ENCODE measurements around the gene CITED4. TPM values are rescaled to one million over a fixed set of nuclear protein-coding genes. Genes with fewer than 3 reads are reported as not detected.

CITED4 gene
- polyA plus RNA-seq, 1 donor from 2014 or later = 2.6 TPM

DNA sequence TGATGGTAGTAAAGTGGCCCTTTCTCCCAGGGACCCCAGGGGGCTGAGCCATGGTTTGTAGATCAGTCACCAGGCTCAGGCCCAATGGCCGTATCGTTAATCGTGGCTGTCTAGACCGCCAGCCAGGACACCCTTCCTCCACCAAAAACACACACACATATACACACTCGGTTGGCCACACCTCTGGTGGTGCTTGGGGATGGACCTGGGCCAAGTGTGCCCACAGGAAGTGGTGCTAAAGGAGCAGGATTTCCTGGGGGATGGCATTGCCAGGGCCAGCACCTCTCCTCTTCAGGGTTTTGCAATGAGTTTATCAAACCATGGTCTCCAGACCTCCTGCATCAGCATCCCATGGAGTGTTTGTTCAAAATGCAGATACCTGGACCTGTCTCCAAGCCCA is 36.2 kb downstream of the CITED4 start:
- Histone ChIP-seq H3F3A (ENCODE audit: insufficient read depth, low read length, poor library complexity, severe bottlenecking) (no peaks in the 10 kb centered on the region), H3K36me3 (ENCODE audit: insufficient read depth, low read length) (no peaks in the 10 kb centered on the region), H3K79me2 (replicated peaks; ENCODE audit: insufficient read depth, low read length) (no peaks in the 10 kb centered on the region), H3K27me3 (ENCODE audit: insufficient read depth, low read depth, low read length) (no peaks in the 10 kb centered on the region), H3K27ac (ENCODE audit: low read length) (no peak overlapping the region), H3K4me3 (ENCODE audit: low read length) (no peak overlapping the region), H3K9me3 (ENCODE audit: low read length) (no peaks in the 10 kb centered on the region), H3K9me2 (ENCODE audit: insufficient read depth, low read length) (no peaks in the 10 kb centered on the region), H2AFZ (ENCODE audit: low read depth, low read length) (no peak overlapping the region), H3K4me2 (ENCODE audit: low read length) (no peak overlapping the region), H4K20me1 (ENCODE audit: insufficient read depth) (no peaks in the 10 kb centered on the region), H3K9ac (ENCODE audit: low read length) (no peak overlapping the region)
- no peak for TF ChIP-seq TAF1 (IDR thresholded peaks at IDR 0.05; ENCODE audit: low read depth)
- no peak for TF ChIP-seq REST (IDR thresholded peaks at IDR 0.05; ENCODE audit: borderline replicate concordance)

DNA sequence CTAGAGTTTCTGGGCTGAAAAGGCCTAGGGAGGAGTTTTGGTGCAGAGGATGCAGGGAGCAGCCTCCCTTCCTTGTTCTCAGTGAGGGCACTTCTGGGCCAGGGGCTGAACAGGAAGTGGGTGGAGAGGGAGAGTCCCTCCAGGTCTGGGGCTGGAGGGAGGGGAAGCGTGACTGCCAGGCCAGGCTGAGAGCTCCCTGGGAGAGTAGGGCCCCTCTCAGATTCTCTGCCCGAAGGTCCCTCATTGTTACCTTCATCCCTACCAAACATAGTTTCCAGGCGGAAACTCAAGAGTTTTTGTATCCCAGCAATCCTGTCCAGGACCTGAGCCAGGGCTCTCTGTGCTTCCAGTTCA is 36.8 kb downstream of the CITED4 start:
- no peak for TF ChIP-seq EZH2 (IDR thresholded peaks at IDR 0.05; ENCODE audit: borderline replicate concordance, insufficient read depth, low read length, poor library complexity, severe bottlenecking)
- TF ChIP-seq REST (IDR thresholded peaks at IDR 0.05; ENCODE audit: borderline replicate concordance) = no peak
- TF ChIP-seq EP300 (conservative IDR thresholded peaks at IDR 0.05; ENCODE audit: poor library complexity, severe bottlenecking) = no peak
- TF ChIP-seq, protein P1, sequence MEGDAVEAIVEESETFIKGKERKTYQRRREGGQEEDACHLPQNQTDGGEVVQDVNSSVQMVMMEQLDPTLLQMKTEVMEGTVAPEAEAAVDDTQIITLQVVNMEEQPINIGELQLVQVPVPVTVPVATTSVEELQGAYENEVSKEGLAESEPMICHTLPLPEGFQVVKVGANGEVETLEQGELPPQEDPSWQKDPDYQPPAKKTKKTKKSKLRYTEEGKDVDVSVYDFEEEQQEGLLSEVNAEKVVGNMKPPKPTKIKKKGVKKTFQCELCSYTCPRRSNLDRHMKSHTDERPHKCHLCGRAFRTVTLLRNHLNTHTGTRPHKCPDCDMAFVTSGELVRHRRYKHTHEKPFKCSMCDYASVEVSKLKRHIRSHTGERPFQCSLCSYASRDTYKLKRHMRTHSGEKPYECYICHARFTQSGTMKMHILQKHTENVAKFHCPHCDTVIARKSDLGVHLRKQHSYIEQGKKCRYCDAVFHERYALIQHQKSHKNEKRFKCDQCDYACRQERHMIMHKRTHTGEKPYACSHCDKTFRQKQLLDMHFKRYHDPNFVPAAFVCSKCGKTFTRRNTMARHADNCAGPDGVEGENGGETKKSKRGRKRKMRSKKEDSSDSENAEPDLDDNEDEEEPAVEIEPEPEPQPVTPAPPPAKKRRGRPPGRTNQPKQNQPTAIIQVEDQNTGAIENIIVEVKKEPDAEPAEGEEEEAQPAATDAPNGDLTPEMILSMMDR (IDR thresholded peaks at IDR 0.05; ENCODE audit: poor library complexity, severe bottlenecking) = no peak
- no peak for TF ChIP-seq SMC3 (conservative IDR thresholded peaks at IDR 0.05; ENCODE audit: poor library complexity)
- TF ChIP-seq MXI1 (conservative IDR thresholded peaks at IDR 0.05; ENCODE audit: poor library complexity, severe bottlenecking) = no peak
- no peak for TF ChIP-seq RAD21 (conservative IDR thresholded peaks at IDR 0.05)
- TF ChIP-seq TAF1 (IDR thresholded peaks at IDR 0.05; ENCODE audit: low read depth) = no peak
- TF ChIP-seq POLR2AphosphoS5 (IDR thresholded peaks at IDR 0.05) = no peak
- Histone ChIP-seq H3K79me2 (replicated peaks; ENCODE audit: insufficient read depth, low read length) (no peaks in the 10 kb centered on the region), H3K9me3 (ENCODE audit: low read length) (no peaks in the 10 kb centered on the region), H3K27me3 (ENCODE audit: insufficient read depth, low read depth, low read length) (no peaks in the 10 kb centered on the region), H3K27ac (ENCODE audit: low read length) (no peak overlapping the region), H4K20me1 (ENCODE audit: insufficient read depth) (no peaks in the 10 kb centered on the region), H2AFZ (ENCODE audit: low read depth, low read length) (no peak overlapping the region), H3K4me2 (ENCODE audit: low read length) (no peak overlapping the region), H3K4me3 (ENCODE audit: low read length) (no peak overlapping the region), H3K9me2 (ENCODE audit: insufficient read depth, low read length) (no peaks in the 10 kb centered on the region), H3K36me3 (ENCODE audit: insufficient read depth, low read length) (no peaks in the 10 kb centered on the region), H3K9ac (ENCODE audit: low read length) (no peak overlapping the region), H3F3A (ENCODE audit: insufficient read depth, low read length, poor library complexity, severe bottlenecking) (no peaks in the 10 kb centered on the region)
